PC-3 (cell line): Measurements from ENCODE around the gene CCER1.

Experiments
- EZH2 ChIP-seq: fragments of 300-600 bp; sonication (generic); IDR thresholded peaks from one replicate; pipeline ENCODE4 v1.6.1; 2017; ENCODE audit warnings: antibody characterized with exemption, mild to moderate bottlenecking, low read length; ENCODE audit not compliant: unreplicated experiment
- EZH2phosphoT487 ChIP-seq: fragments of 300-600 bp; sonication (generic); IDR thresholded peaks from 2 replicates; pipeline ENCODE4 v1.6.1; 2018; ENCODE audit warnings: mild to moderate bottlenecking, antibody characterized with exemption, low read length, borderline replicate concordance
- TF ChIP-seq, protein P1 (sequence below): fragments of 300-600 bp; sonication (generic); conservative IDR thresholded peaks from 2 replicates; pipeline ENCODE4 v1.5.1; 2017; ENCODE audit warnings: antibody characterized with exemption, low read depth, mild to moderate bottlenecking, low read length

DNA sequence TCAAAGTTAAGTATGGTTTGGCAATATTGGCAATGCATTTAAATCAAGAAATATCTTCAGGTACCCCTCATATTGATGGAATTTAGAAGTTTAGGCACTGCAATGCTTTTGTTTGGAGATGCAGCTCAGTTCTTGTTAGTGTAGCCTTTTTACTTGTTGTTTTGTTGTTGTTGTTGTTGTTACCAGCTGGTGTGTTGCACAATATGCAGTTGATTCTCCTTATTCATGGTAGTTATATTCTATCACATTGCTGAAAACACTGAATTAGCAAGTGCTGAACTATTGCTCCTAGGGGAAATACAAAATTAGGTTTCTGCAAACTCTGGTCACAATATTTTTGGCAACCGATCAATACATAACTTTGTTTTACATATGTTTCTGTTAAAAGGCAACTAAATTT is 34.8 kb downstream of the CCER1 start:
- TF ChIP-seq, protein P1, sequence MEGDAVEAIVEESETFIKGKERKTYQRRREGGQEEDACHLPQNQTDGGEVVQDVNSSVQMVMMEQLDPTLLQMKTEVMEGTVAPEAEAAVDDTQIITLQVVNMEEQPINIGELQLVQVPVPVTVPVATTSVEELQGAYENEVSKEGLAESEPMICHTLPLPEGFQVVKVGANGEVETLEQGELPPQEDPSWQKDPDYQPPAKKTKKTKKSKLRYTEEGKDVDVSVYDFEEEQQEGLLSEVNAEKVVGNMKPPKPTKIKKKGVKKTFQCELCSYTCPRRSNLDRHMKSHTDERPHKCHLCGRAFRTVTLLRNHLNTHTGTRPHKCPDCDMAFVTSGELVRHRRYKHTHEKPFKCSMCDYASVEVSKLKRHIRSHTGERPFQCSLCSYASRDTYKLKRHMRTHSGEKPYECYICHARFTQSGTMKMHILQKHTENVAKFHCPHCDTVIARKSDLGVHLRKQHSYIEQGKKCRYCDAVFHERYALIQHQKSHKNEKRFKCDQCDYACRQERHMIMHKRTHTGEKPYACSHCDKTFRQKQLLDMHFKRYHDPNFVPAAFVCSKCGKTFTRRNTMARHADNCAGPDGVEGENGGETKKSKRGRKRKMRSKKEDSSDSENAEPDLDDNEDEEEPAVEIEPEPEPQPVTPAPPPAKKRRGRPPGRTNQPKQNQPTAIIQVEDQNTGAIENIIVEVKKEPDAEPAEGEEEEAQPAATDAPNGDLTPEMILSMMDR = no peak
- TF ChIP-seq EZH2 = no peak
- no peak for TF ChIP-seq EZH2phosphoT487
